GM13976 (cell line): ENCODE data around the gene ZNF518A.

Experiments used
- DNase-seq: peaks from one replicate; pipeline ENCODE4 v3.0.0; 2012; ENCODE audit warnings: low spot score
- CTCF ChIP-seq: IDR thresholded peaks from 2 replicates; pipeline ENCODE4 v1.5.1; 2012; ENCODE audit warnings: borderline replicate concordance, mild to moderate bottlenecking; ENCODE audit not compliant: insufficient read depth; ENCODE audit errors: extremely low read depth, missing control alignments, control extremely low read depth
- in situ Hi-C: fragments of 300-500 bp; cut with MboI; formaldehyde crosslinking; loops from one replicate; pipeline ENCODE4 v1.12.0; 2022; ENCODE audit warnings: low sequenced_read_pairs, mixed read lengths, inconsistent platforms; ENCODE audit not compliant: unreplicated experiment

The ZNF518A gene

GRCh38 chr10:96092999-96093767 is 36.9 kb upstream of the ZNF518A start:
- no peak for TF ChIP-seq CTCF
- DNase-seq: no peak
- in situ Hi-C loops: no loop called here

- in situ Hi-C loops: no loop called here
- no peak for TF ChIP-seq CTCF
- DNase-seq: no peak
These were observed 36.1 kb upstream of the ZNF518A start for GRCh38 chr10:96093948-96094347.

GRCh38 chr10:96096958-96097357 is 33.1 kb upstream of the ZNF518A start:
- in situ Hi-C loops: no loop called here
- TF ChIP-seq CTCF: no peak
- no peak for DNase-seq

- no peak for DNase-seq
- TF ChIP-seq CTCF: no peak
- in situ Hi-C loops: no loop called here
These were observed 32.2 kb upstream of the ZNF518A start for GRCh38 chr10:96097865-96098264.

- no peak for TF ChIP-seq CTCF
- in situ Hi-C loops: no loop called here
- DNase-seq: no peak
These were observed 22.5 kb upstream of the ZNF518A start for GRCh38 chr10:96107623-96108038.

GRCh38 chr10:96112531-96112930 is 17.6 kb upstream of the ZNF518A start:
- no peak for DNase-seq
- TF ChIP-seq CTCF: no peak
- in situ Hi-C loops: no loop called here
